NCI-H1694 treated with DMSO at 0.1 percent for 48 hours (cell line): ENCODE data around the gene SOS1.

Experiments
- DNase-seq: peaks from one replicate; lab custom pipeline; 2025; lab: John Stamatoyannopoulos, UW

Gene SOS1

DNA sequence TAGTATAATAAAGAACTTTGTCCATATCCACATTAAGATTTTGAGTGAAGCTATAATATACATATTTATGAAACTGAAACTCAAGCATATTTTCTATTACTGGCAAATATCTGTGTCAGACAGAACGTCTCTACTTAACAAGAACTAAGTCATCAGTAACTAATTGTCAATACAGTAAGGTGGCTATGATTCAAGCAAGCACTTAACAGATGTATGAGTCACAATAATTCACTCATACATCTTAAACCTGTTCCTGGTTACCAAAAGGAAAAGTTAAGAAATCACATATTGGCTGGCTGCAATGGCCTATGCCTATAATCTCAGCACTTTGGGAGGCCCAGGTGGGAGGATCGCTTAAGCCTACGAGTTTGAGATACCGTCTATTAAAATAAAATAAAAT is 96.0 kb downstream of the SOS1 start:
- DNase-seq: no peak

DNA sequence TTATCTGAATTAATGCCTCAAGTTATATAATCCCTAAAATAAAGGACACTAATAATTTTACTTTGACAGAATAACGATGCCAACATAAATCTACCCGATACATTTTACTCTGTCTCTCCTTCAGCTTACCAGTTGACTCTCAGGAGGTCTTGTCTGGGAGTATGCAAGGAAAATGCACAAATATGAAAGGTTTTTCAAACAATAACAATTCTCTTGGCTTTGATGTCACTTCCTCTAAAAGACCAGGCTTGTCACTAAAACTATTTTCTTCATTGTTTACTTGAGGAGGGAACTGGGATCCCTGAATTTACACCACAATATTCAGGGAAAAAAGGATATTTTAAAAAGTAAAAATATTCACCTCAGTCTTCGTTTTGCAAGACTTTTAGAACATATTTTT is 97.2 kb downstream of the SOS1 start:
- no peak for DNase-seq

DNA sequence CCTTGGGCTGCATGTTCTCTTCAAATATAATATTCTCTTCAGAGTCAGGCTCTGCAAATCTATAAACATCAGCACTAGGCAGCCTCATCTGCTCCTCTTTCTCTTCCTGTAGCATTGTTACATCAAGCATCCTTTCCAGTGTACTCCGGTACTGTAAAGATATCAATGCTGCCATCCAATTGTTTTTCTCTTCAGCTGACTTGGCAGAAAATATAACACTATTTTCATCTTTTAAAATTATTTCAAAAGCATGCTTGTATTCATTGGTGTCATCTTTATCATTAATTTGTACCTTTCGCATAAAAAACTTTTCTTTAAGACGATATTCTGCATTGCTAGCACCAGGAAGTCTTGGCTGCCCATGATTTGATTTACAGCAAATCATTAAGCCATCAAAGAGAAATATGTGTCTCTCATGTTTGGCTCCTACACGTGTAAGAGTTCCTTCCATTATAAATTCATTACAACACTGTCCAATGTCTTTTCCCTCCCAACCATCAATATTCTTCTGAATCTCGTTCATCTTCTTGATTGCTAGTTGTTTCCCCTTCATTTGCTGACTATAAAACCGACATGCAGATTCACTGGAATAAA is 98.1 kb downstream of the SOS1 start:
- DNase-seq: no peak

DNA sequence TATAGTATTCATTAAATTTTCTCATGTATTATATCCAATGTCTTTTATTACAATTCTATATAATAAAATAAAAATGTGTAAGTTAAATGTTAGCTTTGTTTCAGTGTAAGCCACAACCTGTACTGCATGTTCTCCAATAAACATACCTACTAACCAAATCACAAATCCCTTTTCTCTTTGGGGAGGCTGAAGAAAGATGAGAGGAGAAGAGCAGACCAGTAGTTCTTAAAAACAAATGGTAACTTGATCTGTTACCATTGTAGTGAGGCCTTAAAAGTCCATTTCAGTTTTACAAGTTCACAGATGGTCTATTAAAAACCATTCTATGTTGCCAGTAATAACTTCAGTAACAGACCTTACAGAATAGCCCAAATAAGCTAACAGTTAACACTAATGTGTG is 100.5 kb downstream of the SOS1 start:
- DNase-seq: no peak

DNA sequence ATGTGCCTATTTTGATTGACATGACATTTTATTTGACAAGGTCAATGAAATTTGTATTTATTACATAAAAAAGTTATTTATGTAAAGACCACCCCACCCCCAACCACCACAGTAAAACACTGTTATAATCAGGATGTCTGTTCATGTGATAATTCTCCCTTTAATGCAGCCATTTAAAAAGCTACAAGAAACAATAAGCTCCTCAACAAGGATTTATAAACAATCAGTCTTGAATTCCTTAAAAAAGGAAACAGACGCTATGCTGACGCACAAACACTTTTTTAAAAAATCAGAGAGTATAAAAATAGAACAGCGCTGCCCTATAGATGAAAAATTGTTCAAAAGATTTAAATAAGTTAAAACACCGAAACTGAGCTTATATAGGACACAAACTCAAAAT is 102.2 kb downstream of the SOS1 start:
- no peak for DNase-seq

DNA sequence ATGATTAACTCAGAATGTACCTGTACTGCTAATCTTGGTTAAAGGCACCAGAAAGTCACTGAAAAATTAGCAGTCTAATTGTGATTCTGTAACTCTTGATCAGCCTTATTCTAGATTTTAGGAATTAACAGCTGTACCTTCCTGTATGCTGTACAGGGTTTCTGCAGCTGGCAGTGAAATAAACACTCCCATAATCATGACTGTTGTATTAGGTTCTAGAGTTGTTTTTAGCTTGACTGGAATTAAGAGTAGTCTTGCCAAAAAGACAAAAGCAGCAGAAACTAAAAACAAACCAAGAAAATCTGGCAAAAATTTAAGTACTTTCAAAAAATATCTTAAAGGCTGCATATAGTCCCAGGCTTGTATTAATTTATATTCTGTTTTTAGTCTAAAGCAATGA is 103.5 kb downstream of the SOS1 start:
- no peak for DNase-seq

DNA sequence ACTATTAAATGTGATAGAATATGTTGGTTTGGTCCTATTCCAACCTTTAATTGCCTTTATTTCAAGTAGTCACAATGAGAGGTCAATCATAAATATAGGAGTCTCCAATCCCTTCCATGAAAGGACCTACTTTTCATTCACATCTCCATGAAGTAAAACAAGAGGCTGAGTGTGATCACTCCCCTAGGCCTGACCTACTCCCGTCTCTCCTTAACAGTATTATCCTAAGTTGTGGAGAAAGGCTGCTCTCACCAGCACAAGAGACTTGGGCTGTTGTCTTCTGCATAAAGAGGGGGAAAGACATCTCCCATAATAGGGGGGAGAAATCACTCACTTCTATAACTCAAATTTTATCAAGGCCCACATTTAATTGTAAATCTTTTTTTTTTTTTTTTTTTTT is 105.4 kb downstream of the SOS1 start:
- no peak for DNase-seq

DNA sequence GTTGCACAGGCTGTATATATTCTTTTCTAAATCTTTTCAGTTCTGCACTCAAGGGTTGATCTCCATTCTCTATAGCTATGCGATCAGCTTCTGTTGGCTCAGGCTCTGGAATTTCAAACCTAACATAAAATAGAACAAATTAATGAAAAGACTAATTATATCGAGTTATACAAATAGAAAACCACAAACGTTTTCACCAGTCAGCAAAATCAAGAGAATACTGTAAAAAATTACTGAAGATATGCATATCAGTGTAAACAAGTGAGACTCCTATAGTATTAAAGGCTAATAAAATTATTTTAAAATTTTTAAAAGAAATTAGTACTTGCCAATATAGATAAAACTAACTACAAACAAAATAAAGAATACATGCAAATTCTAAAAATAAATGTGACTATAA is 107.0 kb downstream of the SOS1 start:
- no peak for DNase-seq

DNA sequence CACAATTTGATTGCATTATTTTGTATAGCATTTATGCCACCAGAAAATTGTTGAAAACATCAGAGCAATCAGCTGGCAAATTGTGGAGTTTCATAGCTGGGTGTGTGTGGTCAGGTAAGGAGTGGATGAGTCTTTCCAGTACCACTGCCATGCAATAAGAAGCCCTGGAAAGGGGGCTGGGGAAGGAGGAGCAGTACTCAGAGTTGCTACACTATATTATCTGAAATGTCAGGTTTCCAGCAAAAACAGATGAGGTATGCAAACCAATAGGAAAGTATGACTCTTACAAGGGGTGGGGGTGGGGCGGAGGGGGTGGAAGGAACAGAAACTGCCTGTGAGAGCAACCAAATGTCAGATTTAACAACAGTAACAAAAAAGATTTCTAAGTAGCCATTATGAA is 112.2 kb downstream of the SOS1 start:
- no peak for DNase-seq

DNA sequence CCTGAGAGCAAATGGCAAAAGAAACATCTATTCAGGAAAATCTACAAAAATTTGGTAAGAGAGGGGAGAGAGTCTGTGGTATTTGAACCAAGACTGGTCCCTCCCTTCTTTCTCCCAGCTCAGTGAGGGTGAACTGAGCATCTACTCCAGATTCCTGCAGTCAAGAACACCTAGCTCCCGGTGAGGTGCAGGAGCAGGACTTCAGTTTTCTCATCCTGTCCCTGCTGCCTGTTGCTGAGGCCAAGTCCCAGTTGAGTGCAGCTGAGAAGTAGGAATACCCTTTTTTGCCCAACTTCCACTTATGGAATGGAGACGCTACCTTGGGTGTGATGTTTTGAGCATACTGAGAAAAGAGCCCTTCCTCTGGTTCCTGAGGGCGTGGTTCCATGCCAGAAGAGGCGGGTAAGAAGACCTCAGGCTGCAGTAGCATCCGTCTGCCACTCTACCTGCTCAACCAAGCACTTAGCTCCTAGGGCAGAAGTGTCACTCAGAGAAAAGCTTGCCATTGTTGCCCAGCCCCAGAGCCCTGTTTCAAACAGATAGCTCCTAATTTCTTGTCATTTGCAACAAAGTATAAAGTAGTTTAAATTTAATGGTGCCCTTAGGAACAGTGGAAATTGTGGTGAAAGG is 112.9 kb downstream of the SOS1 start:
- no peak for DNase-seq

DNA sequence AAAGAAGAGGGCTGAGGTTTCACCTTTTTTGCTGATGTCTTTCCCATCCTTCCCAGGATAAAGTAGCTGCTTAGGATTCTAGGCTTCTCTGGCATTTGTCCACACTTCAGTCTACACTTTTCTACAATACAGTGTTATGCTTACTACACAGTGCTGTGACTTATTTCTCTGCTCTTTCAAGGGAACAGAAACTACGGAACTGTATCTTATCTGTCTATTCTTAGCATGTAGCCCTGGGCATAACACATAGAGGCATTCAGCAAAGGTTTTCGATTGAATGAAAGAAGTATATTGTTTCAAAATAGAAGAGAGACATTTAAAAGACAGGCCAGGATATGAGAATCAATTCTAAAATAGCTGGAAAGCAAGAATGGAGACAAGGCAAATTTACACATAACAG is 120.3 kb downstream of the SOS1 start:
- DNase-seq: no peak

DNA sequence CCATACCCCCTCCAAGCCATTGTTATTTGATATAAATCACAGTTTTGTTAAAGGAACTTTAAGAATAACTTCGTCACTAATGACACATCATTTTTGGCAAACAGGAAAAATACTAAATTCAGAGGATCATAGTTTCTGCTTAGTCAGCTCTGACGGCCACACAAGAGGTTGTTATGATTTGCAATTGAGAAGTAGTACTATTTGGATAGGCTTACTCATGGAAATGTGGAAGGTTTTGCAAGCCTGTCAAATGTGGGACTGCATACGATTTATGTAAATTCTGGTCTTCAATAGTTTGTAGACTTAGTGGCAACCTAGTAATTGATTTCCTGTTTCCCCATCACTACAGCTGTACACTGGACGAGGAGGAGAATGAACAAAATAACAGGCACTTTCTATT is 123.1 kb downstream of the SOS1 start:
- no peak for DNase-seq

DNA sequence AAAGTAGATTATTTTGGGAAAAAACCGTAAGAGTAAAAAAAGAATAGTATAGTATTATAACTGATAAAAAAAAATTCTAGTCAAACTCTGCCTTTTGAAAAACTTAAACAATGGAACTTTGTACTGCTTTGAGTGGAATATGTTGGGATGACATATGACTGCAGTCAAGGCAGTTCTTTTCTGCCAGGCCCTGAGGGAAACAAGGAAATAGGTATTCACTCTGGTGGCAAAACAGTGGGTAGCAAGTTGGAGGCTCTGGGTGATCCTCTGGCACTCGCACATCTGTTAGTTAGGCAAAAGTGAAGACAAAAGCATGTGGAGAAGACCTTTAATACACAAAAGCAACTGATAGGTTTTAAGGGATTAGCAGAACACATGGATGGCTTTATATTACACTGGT is 129.0 kb downstream of the SOS1 start:
- no peak for DNase-seq

DNA sequence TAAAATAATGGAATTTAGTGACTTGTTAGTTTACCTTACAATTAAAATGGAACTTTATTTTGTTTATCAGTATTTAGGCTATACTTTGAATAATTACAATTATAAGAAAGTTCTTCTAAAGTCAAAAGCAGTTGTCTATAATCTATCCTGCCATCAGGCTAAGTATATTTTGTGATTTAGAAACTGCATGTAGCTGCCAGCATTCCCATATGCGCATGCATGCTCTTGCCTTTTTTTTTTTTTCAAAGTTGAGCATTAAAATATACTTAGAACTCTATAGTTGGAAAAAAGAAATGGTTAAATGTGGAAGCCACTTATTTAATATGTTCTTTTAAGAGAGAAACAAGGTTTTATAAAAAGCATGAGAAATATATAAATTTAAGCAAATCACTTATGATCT is 132.1 kb downstream of the SOS1 start:
- DNase-seq: no peak

DNA sequence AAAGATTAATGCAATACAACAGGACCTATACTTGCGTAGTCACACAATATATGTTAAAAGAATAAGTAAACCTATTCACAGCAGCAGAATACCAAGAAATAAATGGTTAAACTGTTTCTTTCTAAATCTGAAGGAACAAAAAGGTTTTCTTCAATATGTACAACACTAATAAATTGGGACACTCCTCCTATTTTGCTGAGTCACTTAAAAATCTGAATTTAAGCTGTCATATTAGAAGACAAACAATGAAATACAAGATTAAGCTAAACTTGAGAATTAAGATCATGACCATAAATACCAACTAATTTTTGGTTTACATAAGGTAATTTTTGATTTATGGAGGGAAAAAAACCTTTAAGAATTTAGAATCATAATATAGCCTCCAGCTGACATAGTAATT is 138.4 kb downstream of the SOS1 start:
- DNase-seq: no peak

DNA sequence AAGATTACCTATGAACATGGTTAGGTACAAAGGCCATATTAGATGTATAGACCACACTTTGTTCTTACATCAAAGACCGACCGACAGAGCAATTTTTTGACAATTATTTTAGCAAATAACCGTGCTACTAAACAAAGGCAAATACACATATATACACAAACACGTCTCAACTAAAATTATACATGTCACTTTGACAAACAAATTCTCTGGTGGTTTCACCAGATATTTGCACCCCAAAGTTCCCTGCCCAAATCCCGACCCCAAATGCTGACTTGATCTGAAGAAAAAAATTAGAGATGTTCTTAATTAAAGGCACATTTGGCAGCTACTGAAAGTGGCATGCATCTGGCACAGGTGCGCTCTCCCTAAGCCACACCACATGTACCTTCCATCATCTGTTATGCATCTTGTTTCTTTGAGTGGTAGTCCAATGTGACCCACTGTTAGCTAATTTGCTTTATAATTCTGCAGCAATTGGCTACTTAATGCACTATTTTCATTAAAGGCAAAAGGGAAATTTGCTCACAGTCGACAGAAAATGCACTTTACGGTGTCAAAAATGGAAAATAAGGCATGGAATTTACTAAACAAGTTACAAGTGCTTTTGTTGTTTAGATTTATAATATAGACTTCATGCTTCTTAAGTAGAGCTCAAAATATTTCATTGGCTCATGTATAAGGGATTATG is 139.0 kb downstream of the SOS1 start:
- no peak for DNase-seq

DNA sequence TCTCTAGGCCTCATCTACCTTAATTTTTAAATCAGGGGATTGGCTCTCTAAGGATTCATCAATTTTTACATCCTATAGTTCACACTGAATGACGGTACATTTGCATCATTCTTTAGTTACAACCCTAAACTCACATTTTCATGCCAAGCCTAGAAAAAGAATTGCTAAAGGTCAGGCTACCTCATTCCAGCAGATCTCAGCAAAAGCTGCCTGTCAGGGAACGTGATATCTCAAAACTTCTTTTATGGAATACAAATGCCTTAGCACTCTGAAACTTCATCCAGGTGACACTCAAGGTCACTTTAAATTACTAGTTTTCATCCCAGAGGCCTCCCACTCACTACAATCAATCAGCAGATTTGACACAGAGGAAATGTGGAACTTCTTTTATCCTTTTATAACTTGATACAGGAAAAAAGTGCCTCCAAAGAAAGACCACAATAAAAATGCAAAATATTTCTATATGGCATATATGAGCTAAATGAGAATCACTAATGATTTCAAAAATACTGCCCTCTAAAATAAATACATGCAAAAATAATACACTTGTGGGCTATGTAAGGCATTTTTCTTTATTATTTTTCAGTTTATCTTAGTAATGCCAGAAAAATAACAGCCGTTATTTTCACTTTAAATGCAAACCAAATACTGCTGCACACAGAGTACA is 139.7 kb downstream of the SOS1 start:
- DNase-seq: no peak

DNA sequence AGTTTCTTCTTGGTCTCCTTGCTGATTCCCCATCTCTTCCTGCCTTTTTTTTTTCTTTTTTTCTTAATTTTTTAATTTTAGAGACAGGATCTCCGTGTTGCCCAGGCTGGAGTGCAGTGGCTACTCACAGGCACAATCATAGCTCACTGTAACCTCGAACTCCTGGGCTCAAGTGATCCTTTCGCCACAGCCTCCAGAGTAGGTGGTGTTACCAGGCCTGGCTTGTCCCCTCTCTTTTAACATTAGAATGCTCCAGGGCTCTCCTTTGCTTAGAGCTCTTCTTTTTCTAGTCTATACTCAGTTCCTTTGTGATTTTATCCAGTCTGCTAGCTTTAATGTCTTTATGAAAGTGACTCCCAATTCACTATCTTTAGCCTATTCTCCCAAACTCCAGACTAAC is 141.9 kb downstream of the SOS1 start:
- no peak for DNase-seq

DNA sequence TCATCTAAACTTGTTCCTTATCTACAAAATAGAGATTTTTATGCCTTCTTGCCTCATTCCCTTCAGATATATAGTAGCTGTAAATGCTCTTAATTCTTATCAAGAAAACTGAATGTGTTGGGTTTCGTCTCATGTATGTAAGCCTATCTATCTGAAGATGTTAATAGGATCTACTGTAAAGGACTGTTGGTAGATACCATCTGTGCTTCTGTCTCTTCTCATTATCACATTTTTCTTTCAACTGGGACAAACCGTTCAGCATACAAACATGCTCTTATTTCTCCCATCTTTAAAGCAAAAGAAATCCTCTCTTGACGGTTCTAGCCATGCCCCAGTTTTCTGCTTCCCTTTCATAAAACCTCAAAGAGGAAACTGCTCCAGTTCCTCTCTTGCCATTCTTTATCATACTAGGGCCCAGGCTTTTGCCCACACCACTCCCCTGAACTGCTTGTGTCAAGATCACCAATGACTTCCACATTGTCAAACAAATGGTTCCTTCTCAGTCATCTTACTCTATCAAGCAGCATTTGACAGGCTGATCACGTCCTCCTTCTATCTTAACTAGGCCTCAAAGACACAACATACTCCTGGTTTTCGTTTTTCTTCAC is 142.5 kb downstream of the SOS1 start:
- DNase-seq: no peak

DNA sequence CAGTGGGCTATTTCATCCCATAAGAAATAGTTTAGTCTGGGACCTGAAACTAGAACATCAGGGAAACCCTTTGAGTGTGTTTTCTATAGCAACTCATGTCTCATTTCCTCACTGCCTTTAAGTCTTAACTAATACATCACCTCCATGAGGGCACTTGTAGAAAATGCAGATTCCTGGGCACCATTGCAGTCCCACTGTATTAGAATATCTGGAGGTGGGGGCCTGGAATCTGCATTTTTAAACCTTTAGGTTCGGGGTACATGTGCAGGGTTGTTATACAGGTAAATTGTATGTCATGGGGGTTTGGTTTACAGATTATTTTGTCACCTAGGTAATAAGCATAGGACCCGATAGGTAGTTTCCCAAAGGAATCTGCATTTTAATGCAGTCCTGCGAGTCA is 143.8 kb downstream of the SOS1 start:
- DNase-seq: no peak

DNA sequence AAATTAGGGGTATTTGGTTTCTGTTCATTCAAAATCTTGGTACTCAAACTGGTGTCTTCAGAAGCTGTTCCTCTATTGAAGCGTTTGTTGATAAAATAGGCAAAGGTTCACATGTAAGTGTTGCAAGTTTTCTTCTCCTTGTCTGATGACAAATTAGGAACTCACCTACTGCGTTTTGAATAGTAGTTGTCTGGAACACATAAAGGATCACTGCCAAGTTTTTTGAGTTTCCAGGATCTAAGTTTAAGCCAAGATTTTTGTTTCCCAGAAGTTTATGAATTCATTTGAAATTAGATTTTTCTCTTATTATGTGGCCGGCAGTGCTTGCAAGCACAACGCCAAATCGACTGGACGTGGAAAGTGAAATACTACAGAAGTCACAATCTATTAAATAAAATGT is 145.8 kb downstream of the SOS1 start:
- no peak for DNase-seq

DNA sequence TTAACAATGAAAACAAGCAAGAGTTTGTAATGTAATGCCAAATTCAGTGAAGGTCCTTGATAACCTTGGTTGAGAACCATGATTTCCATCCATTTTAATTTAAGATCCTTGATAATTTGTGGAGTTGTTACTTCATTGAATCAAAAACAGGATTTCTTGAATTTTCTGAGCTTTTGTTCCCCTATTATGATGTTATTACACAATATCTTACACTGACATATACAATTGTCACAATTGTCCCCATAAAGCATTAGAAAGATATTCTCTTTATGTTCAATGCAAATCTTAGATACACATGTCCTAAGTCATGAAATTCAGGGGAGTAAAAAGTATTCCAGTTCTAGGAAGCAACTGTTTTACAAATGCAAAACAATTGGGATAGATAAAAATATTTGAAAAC is 147.6 kb downstream of the SOS1 start:
- DNase-seq: no peak

DNA sequence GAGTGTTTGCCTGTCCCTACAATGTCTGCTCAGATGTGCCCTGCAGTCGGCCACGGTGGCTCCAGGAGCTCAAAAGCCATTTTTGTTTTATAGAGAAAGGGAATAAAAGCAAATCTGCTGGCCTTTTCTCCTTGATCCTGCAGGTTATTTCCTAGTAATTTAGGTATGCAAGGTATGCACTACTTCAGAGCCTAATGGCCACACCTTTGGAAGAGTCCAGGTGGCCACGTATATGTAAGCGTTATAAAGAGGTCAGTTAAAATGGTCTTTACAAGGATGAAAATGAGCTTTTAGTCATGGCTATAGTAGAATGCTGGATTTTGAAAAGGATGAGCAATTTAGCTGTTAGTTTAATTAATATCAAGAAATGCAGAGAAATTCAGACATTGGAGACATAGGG is 149.5 kb downstream of the SOS1 start:
- no peak for DNase-seq
